ENCODE data around the gene LARP4B. TPM values are rescaled to one million over a fixed set of nuclear protein-coding genes. Genes with fewer than 3 reads are reported as not detected.

LARP4B gene
- total RNA-seq, 1 donor from 2014 or later = 114 TPM

DNA sequence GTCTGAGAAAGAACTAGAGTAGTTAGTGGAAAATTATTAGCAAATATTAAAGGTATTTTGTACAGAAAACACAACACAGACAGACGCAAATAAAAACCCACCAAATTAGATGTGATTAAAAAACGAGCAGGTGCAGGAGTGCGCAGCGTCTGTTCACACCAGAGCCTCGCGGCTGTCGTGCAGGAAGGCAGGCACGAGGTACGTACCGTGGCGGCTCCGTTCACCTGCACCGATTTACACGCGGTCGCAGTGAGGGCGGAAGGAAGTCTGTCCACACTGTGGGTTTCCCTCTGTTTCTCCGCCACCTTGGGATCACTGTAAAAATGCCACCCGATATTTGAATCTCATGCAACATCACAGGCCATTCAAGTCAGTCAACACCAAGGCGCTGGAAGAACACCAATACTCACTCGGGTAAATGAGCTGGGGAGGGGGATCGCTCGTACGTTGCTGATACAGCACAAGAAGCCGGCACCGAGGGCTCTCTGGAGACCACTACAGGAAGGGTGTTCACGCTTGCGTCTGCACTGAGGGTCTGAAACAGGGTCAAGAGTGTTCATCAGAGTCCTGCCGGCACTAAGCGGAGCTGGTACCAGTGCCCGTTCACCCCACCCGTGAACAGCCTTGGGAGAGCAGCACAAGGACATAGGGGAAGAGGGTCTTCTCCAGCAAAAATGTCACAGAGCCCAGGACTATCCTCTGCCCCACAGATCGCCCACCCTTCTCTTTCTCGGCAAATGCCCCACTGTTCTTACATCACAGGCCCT lies 116.8 kb downstream of the LARP4B start:
- TF ChIP-seq, protein P1, sequence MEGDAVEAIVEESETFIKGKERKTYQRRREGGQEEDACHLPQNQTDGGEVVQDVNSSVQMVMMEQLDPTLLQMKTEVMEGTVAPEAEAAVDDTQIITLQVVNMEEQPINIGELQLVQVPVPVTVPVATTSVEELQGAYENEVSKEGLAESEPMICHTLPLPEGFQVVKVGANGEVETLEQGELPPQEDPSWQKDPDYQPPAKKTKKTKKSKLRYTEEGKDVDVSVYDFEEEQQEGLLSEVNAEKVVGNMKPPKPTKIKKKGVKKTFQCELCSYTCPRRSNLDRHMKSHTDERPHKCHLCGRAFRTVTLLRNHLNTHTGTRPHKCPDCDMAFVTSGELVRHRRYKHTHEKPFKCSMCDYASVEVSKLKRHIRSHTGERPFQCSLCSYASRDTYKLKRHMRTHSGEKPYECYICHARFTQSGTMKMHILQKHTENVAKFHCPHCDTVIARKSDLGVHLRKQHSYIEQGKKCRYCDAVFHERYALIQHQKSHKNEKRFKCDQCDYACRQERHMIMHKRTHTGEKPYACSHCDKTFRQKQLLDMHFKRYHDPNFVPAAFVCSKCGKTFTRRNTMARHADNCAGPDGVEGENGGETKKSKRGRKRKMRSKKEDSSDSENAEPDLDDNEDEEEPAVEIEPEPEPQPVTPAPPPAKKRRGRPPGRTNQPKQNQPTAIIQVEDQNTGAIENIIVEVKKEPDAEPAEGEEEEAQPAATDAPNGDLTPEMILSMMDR (IDR thresholded peaks at IDR 0.05) = no peak
- Histone ChIP-seq H3K4me3 (no peak overlapping the region), H3K9me3 (no peaks in the 10 kb centered on the region), H3K4me1 (peaks cover 18% of the 10 kb centered on the region), H3K27ac (no peak overlapping the region), H3K36me3 (peaks cover 100% of the 10 kb centered on the region), H3K27me3 (ENCODE audit: low read depth) (no peaks in the 10 kb centered on the region)
- DNase-seq (no peak), ATAC-seq (no peak)
- intact Hi-C loops (cut with DNase I) = no loop called here

DNA sequence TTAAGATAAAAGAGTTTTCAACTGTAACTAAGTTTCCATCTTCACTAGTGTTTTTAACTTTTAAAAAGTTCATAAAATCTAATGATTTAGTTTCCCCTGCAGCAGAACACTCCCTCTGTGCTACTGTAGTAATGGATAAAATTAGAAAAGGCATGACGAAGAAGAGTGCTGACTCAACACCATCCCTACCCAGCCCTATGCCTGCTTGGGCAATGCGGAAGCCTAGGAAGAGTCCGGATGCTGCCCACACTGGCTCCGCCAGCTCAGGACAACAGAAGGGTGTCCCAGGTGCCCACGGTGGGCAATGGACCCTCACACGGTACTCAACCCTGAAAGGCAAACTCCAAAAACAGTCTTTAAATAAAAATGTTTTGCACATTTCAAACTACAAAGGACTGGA lies 118.2 kb downstream of the LARP4B start:
- Histone ChIP-seq H3K27me3 (ENCODE audit: low read depth) (no peaks in the 10 kb centered on the region), H3K9me3 (no peaks in the 10 kb centered on the region), H3K4me1 (peaks cover 18% of the 10 kb centered on the region), H3K27ac (no peak overlapping the region), H3K4me3 (no peak overlapping the region), H3K36me3 (peaks cover 99% of the 10 kb centered on the region)
- ATAC-seq (no peak), DNase-seq (no peak)
- intact Hi-C loops (cut with DNase I) = no loop called here
- TF ChIP-seq, protein P1 (IDR thresholded peaks at IDR 0.05) = no peak

DNA sequence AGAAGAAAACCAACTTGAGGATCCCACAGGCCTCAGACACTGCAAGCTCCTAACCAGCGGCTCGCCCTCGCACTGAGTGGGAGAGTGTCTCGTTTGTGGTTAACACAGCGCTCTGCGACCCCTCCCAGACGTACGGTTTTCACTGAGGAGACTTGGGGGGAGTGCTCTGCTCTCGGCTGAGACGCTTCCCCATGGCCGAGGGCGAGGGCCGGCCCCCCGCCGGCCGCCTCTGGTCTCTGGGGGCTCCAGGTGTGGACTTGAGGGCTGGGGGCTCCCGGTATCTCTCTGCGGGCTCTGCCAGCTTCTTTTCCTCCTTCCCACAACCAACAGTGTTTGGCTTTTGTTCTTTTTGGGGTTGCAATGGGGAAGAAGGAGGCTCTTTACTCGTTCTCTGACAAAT lies 118.7 kb downstream of the LARP4B start:
- H3K36me3 ChIP-seq = peaks cover 99% of the 10 kb centered on the region
- ATAC-seq = no peak
- intact Hi-C loops (cut with DNase I) = no loop called here

DNA sequence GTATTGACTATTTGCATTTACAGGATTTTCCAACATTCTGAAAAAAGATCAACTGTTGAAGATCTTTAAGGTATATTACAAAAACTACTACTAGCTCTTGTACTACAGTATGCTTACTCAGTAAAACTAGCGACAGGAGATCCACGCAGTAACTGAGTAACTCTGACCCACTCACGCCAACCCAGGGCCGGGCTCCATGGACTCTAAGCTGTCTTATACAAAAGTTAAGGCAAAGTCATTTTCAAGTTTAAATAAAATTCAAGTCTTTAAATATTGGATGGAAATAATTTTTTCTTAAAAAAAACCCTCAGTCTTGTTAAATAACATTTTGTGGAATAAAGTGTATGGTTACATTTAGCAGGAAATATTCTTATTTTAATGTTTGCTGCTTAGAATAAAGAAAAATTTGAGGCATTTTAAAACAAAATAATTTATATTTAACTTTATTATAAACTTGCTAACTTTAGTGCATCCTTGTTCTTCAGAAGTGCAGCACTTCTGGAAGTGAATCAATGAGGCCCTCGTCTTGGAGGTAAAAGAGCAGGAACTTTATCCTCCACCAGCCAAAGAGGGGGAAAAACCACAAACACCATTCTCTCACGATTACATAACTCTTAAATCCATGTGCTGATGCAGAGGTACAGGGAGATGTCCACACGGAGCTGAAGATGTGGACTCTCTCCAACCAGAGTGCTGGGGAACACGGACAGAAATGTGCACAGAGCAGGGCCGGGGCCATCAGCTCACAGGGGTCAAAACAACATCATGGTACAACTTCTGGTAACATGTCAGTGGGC lies 119.9 kb downstream of the LARP4B start:
- peaks cover 99% of the 10 kb centered on the region for H3K36me3 ChIP-seq

More for the DNA sequence above, 118.7 kb downstream of the LARP4B start:
- no peak for DNase-seq
- Histone ChIP-seq H3K9me3 (no peaks in the 10 kb centered on the region), H3K4me3 (no peak overlapping the region), H3K27me3 (ENCODE audit: low read depth) (no peaks in the 10 kb centered on the region), H3K27ac (no peak overlapping the region), H3K4me1 (peaks cover 14% of the 10 kb centered on the region)
- TF ChIP-seq, protein P1 (IDR thresholded peaks at IDR 0.05) = no peak

DNA sequence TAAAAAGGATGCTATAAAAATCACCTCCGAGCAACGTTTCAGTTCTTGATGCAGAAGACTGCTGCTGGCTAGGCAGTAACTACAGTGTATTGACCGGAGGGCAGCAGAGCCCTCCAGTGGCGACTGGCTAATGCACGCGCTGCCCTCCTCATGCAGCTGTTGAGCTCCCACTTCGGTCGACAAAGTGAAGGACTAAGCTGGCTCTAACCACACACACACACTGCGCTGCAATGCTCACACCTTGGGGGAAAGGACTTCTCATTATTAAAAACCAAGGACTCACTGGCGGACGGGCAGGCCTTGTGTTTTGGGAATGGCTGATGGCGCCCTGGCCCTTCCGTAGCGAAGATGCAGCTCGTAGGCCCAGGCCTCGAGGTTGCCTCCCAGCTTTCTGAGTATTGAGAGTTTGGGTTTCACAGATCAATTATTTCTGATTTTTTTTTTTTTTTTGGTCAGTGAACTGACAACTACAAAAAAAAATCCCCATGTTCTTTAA lies 121.1 kb downstream of the LARP4B start:
- Histone ChIP-seq H3K4me1 (no peaks in the 10 kb centered on the region), H3K27me3 (ENCODE audit: low read depth) (no peaks in the 10 kb centered on the region), H3K27ac (no peak overlapping the region), H3K36me3 (peaks cover 90% of the 10 kb centered on the region), H3K4me3 (no peak overlapping the region), H3K9me3 (no peaks in the 10 kb centered on the region)
- DNase-seq (no peak), ATAC-seq (no peak)
- intact Hi-C loops (cut with DNase I) = no loop called here
- TF ChIP-seq, protein P1 (IDR thresholded peaks at IDR 0.05) = peak; percentile 24

More for the DNA sequence above, 119.9 kb downstream of the LARP4B start:
- no peaks in the 10 kb centered on the region for H3K27me3 ChIP-seq (ENCODE audit: low read depth)
- intact Hi-C loops (cut with DNase I) = no loop called here
- ATAC-seq (no peak), DNase-seq (no peak)
- H3K9me3 ChIP-seq = no peaks in the 10 kb centered on the region
- no peak overlapping the region for H3K4me3 ChIP-seq
- TF ChIP-seq, protein P1 (IDR thresholded peaks at IDR 0.05) = no peak
- H3K27ac ChIP-seq = no peak overlapping the region
- peaks cover 2% of the 10 kb centered on the region for H3K4me1 ChIP-seq

All from lower lobe of right lung (tissue), 2 donors.